Activated T-cell treated with anti-CD3 and anti-CD28 coated beads for 4 hours (primary cell): Measurements from ENCODE around the gene EPB41L4A.

Experiments used
- DNase-seq: peaks from one replicate; pipeline ENCODE4 v3.0.0-alpha.2; 2020

The EPB41L4A gene

GRCh38 chr5:112146323-112147226 lies 272.5 kb downstream of the EPB41L4A start:
- DNase-seq: peak; percentile 44

DNA sequence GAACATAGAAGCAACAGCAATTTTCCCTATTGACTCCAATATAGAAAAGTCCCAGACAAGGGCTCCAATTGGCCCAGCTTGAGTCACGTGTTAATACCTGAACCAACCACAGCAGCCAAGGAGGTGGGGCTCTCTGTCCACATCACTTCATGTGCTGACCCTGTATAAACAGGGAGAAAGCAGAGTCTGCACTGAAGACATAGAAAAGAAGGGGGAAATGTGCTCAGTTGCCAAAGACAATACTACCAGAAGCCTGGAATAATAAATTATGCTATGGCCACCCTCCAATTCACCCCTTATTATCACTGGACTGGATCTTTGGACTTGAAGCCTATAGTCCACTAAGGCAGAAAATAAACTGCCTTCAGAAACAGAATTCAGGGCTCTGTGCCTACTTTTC lies 275.4 kb downstream of the EPB41L4A start:
- no peak for DNase-seq

DNA sequence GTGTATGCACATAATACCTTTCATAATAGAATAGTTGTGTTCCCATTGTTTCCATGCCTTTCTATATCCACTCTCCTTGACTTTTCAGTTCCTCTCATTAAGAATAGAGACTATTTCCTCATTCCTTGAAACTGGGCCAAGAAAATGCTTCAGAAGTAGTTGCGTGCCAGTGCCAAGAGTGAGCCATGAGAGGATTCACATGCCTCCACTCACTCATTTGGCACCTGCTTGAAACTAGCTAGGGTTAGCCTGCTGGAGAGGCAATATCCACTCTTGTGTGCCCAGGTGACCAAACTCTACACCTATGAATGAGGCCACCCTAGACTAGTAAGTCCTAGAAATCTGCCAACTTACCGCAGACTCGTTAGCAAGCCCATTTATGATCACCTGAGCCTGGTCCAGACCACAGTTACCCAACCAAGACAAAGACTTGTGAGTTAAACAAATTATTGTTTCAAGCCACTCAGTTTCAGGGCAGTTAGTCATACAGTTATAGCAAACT lies 276.3 kb downstream of the EPB41L4A start:
- DNase-seq: no peak

GRCh38 chr5:112141582-112141981 lies 277.5 kb downstream of the EPB41L4A start:
- no peak for DNase-seq

DNA sequence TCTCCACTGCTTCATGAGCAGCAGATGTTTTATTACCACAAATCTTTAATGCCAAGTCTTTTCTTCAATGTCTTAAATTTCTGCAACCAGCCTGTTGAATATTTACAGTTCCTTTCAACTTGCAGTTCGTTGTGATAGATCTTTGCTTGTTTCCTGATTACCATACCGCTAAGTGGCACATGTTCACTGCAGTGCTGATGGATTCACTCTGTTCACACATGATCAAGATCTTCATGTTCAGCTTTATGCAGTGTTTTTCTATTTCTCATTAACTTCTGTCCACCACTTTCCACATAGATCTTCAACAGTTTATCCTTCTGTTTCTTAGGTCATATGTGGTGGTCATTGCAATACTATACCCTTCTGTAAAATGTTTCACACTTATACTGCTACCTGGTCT lies 280.6 kb downstream of the EPB41L4A start:
- no peak for DNase-seq

- no peak for DNase-seq
These were observed 282.3 kb downstream of the EPB41L4A start for GRCh38 chr5:112136773-112137172.

DNA sequence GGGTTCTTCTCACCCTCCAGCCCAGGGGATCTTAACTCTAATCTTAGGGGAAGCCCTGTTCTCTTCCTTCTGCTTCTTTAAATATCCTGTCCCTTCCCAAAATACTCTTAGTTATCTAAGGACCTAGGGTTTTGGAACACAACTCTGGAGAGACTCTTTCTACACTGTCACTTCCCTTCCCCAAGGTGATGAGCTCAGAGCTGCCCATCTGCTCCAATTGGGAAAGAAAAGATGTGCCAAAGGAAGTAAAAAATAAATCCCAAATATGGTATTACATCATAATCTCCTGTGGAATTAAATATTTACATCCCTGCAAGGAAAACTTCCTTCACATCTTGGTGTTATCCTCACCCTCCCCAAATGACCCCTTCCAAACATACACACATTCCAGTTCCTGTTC lies 291.2 kb downstream of the EPB41L4A start:
- DNase-seq: no peak

GRCh38 chr5:112126982-112127381 lies 292.1 kb downstream of the EPB41L4A start:
- no peak for DNase-seq

DNA sequence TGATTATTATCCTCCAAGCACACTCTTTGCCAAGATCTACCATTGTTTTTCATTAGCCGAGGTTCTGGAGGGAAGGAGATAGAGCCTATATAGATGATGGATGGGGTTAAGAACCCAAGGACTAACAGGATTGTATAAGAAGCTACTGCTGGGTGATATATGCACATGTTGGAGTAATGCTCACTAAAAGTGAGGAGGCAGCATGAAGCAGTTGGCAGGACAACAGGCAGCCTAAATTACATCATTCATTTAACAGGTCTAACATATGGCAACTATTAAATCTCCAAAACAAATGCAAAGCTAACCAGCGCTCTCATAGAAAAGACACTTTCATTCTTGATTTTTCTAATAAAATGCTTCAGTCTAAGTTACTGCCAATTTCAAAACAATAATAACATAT lies 293.2 kb downstream of the EPB41L4A start:
- no peak for DNase-seq

GRCh38 chr5:112124788-112125187 lies 294.3 kb downstream of the EPB41L4A start:
- DNase-seq: no peak

DNA sequence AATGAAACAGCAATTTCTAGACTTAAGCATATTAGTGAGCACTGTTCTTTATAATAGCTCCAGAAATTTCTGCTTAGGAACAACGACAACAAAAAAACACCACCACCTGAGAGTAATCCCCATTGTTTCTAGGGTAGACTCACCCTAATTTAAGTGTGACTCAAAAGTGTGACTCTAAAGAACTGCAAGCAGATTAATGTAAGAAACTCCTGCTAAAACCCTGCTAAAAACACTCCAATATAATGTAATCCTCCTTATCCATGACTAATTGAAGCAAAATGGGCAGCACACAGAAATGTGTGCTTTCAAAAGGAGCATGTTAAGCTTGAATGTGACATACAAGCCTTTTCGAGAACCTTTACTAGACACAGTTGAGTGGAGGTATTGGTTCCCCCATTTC lies 296.0 kb downstream of the EPB41L4A start:
- DNase-seq: no peak

GRCh38 chr5:112122353-112122752 lies 296.7 kb downstream of the EPB41L4A start:
- no peak for DNase-seq

DNA sequence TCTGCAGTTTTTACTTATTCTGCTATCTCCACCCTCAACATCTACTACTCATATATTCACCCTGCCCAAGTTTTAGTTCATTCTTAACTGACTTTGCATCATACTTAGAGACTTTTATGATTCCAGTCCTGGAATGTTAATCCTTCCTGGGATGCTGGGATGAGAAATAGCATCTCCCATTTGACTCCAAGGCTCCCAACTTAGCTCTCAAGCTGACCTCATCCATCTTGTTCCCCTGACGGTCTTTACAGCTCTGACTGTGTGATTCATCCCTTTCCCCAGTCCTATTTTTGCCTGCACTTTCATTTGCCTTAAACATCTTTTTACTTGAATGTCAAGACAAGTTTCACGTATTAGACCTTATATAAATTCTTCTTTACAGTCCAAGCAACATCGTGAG lies 297.8 kb downstream of the EPB41L4A start:
- DNase-seq: no peak

GRCh38 chr5:112119969-112120368 lies 299.1 kb downstream of the EPB41L4A start:
- DNase-seq: no peak

DNA sequence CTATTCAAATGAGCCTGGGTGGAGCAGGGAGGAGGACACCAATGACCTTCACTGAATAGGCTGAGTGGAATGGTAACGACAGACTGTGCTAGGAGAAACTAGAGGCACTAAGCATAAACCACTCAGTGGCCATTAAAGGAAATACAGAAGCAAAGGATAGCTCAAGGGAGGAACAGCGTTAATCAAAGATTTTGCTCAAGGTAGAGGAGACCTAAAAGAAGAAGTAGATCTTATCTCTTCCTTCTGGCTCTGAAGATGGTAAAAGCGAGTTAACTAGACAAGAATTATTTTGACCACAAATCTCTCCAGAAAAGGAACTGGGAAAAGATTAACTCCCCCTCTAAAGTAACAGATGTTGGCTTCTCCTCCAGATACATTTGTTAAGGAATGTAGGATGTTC lies 299.6 kb downstream of the EPB41L4A start:
- no peak for DNase-seq

GRCh38 chr5:112117551-112117950 lies 301.5 kb downstream of the EPB41L4A start:
- DNase-seq: no peak

DNA sequence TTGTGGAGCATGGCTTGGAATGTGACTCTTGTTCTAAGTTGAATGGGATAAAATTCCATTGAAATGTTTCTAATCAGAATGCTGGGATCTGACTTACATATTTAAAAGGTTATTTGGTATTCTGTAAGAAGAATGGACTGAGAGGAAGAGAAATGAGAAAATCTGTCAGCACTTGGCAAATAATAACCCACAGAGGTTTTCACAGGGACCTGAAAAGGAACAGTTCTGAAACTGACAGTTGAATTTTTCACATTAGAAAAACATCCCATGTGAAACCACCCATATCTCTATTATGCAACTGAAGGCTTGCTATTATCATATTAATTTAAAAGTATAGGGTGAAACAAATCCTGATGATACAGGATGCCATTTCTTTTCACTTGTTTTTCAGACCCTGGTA lies 302.7 kb downstream of the EPB41L4A start:
- no peak for DNase-seq

DNA sequence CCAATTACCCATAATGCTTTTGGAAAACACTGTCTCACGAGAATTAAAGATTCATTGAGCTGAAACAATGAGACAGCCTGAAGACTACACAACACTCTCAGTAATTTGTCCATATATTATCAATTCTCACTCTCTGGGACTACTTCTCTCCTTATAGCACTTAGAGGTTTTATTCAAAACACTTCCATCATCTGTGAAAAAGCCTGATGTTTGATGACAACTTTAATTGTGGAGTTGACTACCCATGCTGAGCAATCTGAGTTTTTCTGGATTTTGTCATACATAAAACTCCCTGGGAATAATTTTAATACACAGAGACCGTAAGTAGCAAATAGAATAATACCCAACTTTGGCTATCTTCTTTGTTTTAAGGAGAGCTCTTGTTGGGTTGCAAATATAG lies 305.5 kb downstream of the EPB41L4A start:
- DNase-seq: no peak
